Left ventricle myocardium inferior (tissue), 1 donor: Measurements from ENCODE around the gene RNF151. TPM values are rescaled to one million over a fixed set of nuclear protein-coding genes. Genes with fewer than 3 reads are reported as not detected.
"Not testable (repeated sequence)": the region's sequence is repeated elsewhere in the genome, so short reads cannot be mapped to it uniquely, and the experiment has no call there.

Experiments used
- DNase-seq: peaks from one replicate; pipeline ENCODE4 v3.0.0-alpha.2; 2020
- H3K27ac ChIP-seq: fragments of 200-600 bp; replicated peaks from 2 replicates; pipeline ENCODE4 v1.8.0; 2021
- H3K27me3 ChIP-seq: fragments of 200-600 bp; 2 replicates; pipeline ENCODE4 v1.8.0; 2021; ENCODE audit warnings: low read depth
- H3K36me3 ChIP-seq: fragments of 200-600 bp; 2 replicates; pipeline ENCODE4 v1.8.0; 2021
- H3K4me1 ChIP-seq: fragments of 200-600 bp; 2 replicates; pipeline ENCODE4 v1.8.0; 2021
- H3K4me3 ChIP-seq: fragments of 200-600 bp; 2 replicates; pipeline ENCODE4 v1.8.0; 2021; ENCODE audit warnings: mild to moderate bottlenecking, moderate library complexity
- H3K9me3 ChIP-seq: fragments of 200-600 bp; replicated peaks from 2 replicates; pipeline ENCODE4 v1.8.0; 2021
- intact Hi-C: fragments of 100-400 bp; cut with micrococcal nuclease; formaldehyde crosslinking; loops from one replicate; pipeline ENCODE4 v1.11.0; 2022
- total RNA-seq: library from RNA; stranded (reverse); fragmentation: NEBNext Ultra II Directional; extraction: Animal tissue kit (Norgen Biotek cat#: 25700); gene quantifications from one replicate; pipeline ENCODE4 v1.2.1, GENCODE V29; 2021
- TF ChIP-seq, protein P1 (sequence below): fragments of 200-600 bp; IDR thresholded peaks from 2 replicates; pipeline ENCODE4 v1.8.0; 2021; ENCODE audit warnings: antibody characterized with exemption, mild to moderate bottlenecking, borderline replicate concordance
- donor health status: DM: no; HTN: yes; CAD: no; lungs with severe emphysema.

Gene RNF151
- total RNA-seq, 1 donor from 2014 or later, result not detected

- Histone ChIP-seq H3K27me3 (no peaks in the 10 kb centered on the region), H3K9me3 (no peaks in the 10 kb centered on the region), H3K36me3 (peaks cover 28% of the 10 kb centered on the region), H3K4me3 (peak within 1 kb of the TSS; percentile 97), H3K27ac (peak within 1 kb of the TSS; percentile 97), H3K4me1 (peaks cover 52% of the 10 kb centered on the region)
- peak; percentile 94 for DNase-seq
- TF ChIP-seq, protein P1, sequence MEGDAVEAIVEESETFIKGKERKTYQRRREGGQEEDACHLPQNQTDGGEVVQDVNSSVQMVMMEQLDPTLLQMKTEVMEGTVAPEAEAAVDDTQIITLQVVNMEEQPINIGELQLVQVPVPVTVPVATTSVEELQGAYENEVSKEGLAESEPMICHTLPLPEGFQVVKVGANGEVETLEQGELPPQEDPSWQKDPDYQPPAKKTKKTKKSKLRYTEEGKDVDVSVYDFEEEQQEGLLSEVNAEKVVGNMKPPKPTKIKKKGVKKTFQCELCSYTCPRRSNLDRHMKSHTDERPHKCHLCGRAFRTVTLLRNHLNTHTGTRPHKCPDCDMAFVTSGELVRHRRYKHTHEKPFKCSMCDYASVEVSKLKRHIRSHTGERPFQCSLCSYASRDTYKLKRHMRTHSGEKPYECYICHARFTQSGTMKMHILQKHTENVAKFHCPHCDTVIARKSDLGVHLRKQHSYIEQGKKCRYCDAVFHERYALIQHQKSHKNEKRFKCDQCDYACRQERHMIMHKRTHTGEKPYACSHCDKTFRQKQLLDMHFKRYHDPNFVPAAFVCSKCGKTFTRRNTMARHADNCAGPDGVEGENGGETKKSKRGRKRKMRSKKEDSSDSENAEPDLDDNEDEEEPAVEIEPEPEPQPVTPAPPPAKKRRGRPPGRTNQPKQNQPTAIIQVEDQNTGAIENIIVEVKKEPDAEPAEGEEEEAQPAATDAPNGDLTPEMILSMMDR, result peak; percentile 76
- intact Hi-C loops, result no loop called here
These were observed 7.2 kb upstream of the RNF151 start, which contains the start of gene NDUFB10 for GRCh38 chr16:1959269-1960039. NDUFB10 (plus strand) TSS chr16:1959538; CDS start chr16:1959625, 87 bp downstream.

DNA sequence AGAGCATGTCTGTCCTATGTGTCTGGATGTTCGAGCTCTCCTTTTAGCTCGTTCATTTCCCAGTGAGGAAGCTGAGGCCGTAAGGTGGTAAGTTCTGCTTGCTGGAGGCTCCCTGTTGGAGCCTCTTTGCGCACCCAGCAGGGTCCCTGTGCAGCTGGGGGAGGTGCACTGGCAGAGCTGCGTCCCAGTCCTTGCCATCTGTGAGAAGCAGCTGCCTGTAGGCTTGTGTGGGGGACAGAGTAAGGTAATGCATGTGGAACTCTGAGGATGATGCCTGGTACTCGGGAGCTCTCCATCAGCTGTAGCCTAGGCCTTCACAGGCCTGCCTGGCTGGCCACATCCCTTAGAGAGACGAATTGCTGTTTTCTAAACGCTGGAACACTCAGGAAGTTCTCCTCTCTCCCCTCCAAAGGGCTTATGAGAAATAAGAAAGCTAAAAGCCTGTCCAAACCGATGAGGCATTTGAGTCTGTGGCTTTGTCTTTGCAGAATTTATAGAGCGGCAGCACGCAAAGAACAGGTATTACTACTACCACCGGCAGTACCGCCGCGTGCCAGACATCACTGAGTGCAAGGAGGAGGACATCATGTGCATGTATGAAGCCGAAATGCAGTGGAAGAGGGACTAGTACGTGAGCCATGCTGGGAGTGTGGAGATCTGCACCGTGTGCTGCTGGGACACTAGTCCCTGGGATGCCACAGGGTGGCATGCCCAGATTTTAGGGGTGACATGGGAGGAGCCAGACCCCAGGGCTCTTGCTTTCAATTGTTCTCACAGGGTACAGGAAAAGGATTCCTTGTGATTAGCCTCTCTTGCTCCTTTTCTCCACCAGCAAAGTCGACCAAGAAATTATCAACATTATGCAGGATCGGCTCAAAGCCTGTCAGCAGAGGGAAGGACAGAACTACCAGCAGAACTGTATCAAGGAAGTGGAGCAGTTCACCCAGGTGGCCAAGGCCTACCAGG lies 5.7 kb upstream of the RNF151 start:
- Histone ChIP-seq H3K4me3 (peak overlapping the region; percentile 97), H3K36me3 (peaks cover 28% of the 10 kb centered on the region)
- intact Hi-C loops, result no loop called here

DNA sequence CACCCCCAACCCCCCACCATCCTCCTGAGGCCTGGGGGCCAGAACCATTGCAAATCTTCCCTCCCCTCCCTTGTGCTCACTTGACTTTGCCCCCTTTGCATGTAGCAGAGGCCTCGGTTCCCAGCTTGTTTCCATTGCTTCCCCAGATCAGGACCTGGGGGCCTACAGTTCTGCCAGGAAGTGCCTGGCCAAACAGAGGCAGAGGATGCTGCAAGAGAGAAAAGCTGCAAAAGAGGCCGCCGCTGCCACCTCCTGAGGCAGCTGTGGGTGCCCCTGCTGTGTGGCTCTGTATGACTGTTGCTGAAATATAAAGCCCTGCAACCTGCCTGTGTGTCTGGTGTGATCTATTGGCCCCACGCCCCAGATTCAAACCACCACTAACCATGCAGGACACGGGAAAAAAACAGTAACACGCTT lies 5.0 kb upstream of the RNF151 start:
- Histone ChIP-seq H3K27ac (peak overlapping the region; percentile 97), H3K4me1 (peaks cover 68% of the 10 kb centered on the region), H3K4me3 (no peak overlapping the region), H3K36me3 (peaks cover 28% of the 10 kb centered on the region), H3K9me3 (no peaks in the 10 kb centered on the region), H3K27me3 (no peaks in the 10 kb centered on the region)
- intact Hi-C loops, result no loop called here
- DNase-seq, result no peak
- TF ChIP-seq, protein P1, result no peak

More for the DNA sequence above, 5.7 kb upstream of the RNF151 start:
- Histone ChIP-seq H3K27ac (peak overlapping the region; percentile 97), H3K9me3 (no peaks in the 10 kb centered on the region), H3K27me3 (no peaks in the 10 kb centered on the region), H3K4me1 (peaks cover 64% of the 10 kb centered on the region)
- TF ChIP-seq, protein P1, result no peak
- no peak for DNase-seq

GRCh38 chr16:1962161-1963153 lies 4.2 kb upstream of the RNF151 start:
- H3K4me1 ChIP-seq, result peaks cover 68% of the 10 kb centered on the region
- intact Hi-C loops, H3K4me3 ChIP-seq: not testable (repeated sequence)

GRCh38 chr16:1963806-1964505 lies 2.7 kb upstream of the RNF151 start:
- TF ChIP-seq, protein P1, result no peak
- Histone ChIP-seq H3K27me3 (no peaks in the 10 kb centered on the region), H3K27ac (peak overlapping the region; percentile 97), H3K36me3 (peaks cover 28% of the 10 kb centered on the region), H3K9me3 (no peaks in the 10 kb centered on the region), H3K4me1 (peaks cover 63% of the 10 kb centered on the region), H3K4me3 (peak overlapping the region; percentile 94)
- intact Hi-C loops, result no loop called here
- no peak for DNase-seq

More at GRCh38 chr16:1962161-1963153, 4.2 kb upstream of the RNF151 start:
- not testable (repeated sequence) for H3K9me3 ChIP-seq, DNase-seq, H3K27ac ChIP-seq, H3K27me3 ChIP-seq
- H3K36me3 ChIP-seq, result peaks cover 28% of the 10 kb centered on the region
